Measurements from ENCODE around the gene PDIK1L.
"Not testable (repeated sequence)": the region's sequence is repeated elsewhere in the genome, so short reads cannot be mapped to it uniquely, and the experiment has no call there.

PDIK1L gene

GRCh38 chr1:26092422-26092821 is 19.2 kb upstream of the PDIK1L start:
- DNase-seq = no peak

DNA sequence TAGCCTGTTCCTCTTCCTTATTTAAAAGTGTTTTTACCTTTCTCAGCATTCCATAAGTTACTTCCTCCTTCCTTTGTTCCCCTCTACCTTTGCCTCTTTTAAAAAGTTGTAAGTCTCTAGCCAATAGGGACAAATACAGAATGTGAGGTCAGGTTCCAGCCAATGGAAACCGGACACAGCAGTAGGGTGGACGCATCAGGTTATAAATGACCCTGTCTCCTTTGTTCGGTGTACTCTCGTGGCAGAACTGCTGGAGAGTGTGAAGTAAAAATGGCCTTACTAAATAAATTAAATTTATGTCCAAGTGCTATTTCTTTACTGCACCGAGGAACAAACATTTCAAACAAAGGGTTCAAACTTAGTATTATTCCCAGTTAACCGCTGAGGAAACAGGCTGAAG is 18.1 kb upstream of the PDIK1L start:
- DNase-seq = not testable (repeated sequence)

GRCh38 chr1:26094076-26094669 is 17.5 kb upstream of the PDIK1L start:
- no peak for DNase-seq

- no peak for DNase-seq
Observed at GRCh38 chr1:26094677-26095383, 16.8 kb upstream of the PDIK1L start.

- DNase-seq = no peak
Observed at GRCh38 chr1:26096471-26096870, 15.2 kb upstream of the PDIK1L start.

GRCh38 chr1:26097696-26098095 is 13.9 kb upstream of the PDIK1L start:
- no peak for DNase-seq

DNA sequence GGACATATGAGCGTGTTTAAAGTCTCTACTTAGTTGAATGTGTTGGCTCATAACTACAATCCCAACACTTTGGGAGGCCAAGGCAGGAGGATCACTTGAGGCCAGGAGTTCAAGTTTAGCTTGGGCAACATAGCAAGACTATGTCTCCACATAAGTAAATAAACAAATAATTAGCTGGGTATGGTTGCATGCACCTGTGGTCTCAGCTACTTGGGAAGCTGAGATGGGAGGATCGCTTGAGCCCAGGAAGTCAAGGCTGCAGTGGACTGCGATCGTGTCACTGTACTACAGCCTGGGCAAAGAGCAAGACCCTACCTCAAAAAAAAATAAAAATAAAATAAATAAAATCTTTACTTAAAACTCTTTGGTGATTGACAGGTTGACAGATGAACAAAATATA is 13.0 kb upstream of the PDIK1L start:
- no peak for DNase-seq

GRCh38 chr1:26099780-26100179 is 11.8 kb upstream of the PDIK1L start:
- DNase-seq = no peak

GRCh38 chr1:26100204-26100603 is 11.4 kb upstream of the PDIK1L start:
- DNase-seq = not testable (repeated sequence)

- DNase-seq = no peak
Observed at GRCh38 chr1:26102119-26102518, 9.5 kb upstream of the PDIK1L start.

DNA sequence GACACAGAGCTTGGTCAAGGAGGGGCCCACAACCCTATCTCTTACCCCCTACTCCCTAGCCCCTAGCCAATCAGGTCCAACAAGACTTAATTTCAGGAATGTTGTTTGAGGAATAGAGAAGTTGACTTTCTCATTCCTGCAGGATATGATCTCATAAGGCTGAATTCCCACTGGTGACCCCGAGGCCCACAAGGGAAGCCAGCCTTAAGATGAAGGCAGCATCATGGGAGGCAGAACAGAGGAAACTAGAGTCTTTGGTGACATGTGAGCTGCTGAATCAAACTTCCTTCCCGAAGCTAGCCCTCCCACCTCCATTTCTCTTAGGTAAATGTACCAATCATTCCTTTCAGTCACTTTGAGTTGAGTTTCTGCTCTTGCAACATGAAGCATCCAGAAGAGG is 9.1 kb upstream of the PDIK1L start:
- no peak for DNase-seq

DNA sequence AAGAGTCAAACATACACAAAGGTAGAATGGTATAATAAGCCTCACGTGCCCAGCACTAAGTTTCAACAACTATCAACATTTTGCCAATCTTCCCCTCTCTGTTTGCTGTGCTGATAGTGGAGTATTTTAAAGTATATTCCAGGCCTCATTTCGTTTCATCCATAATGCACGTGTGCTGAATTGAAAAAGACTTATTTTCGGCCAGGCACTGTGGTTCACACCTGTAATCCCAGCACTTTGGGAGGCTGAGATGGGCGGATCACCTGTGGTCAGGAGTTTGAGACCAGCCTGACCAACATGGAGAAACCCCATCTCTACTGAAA is 6.4 kb upstream of the PDIK1L start:
- not testable (repeated sequence) for DNase-seq

GRCh38 chr1:26109229-26110164 is 2.1 kb upstream of the PDIK1L start:
- DNase-seq = no peak

GRCh38 chr1:26110731-26111529 is 694 bp upstream of the PDIK1L start:
- peak; percentile 82 for DNase-seq

DNA sequence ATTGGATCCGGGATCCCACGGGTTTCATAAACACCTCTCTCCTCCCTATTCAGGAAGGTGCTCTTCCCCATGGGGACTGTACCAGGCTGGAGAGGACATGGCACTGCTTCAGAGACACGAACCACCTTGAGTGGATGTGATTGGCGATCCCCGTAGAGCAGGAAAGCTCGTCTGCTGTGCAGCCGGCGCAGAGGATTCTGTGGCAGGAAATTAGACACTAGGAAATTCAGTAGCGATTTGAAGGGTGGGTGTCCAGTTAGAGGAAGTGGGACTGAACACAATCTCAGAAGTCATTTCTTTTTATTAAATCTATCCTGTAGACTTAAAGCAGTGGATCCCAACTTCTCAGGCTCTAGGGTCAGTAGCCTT is 767 bp downstream of the PDIK1L start:
- DNase-seq = peak; percentile 18

GRCh38 chr1:26114165-26114927 is 2.7 kb downstream of the PDIK1L start:
- DNase-seq = no peak

DNA sequence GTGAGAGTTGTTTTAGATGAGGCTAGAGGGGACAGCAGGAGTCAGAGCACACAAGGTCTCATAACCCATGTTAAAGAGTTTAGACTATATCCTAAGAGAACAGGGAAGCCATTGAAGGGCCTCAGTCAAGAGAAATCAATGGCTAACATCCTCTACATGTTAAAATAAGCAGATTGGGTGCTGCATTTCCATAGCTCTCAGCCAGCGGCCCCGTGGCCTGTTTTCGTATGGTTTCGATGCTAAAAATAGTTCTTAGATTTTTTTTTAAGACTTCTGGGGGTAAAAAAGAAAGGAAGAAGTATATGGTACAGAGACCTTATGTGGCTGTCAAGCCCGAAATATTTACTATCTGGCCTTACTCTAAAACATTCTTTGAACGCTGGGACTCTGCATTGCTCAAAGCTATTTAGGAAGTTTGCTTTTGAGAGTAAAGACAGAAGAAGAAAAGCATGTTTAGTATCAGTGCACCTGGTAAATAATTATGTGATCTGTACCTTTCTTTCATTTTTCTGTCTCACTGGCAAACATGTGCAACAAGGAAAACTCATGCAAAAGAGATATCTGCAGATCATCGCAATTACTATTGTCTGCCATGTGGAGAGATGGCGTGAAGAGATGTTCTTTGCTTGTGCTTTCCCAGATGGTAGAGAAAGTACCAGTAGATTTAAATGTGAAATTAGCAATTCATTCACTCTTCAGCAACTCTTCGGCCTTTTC is 8.4 kb downstream of the PDIK1L start:
- no peak for DNase-seq

DNA sequence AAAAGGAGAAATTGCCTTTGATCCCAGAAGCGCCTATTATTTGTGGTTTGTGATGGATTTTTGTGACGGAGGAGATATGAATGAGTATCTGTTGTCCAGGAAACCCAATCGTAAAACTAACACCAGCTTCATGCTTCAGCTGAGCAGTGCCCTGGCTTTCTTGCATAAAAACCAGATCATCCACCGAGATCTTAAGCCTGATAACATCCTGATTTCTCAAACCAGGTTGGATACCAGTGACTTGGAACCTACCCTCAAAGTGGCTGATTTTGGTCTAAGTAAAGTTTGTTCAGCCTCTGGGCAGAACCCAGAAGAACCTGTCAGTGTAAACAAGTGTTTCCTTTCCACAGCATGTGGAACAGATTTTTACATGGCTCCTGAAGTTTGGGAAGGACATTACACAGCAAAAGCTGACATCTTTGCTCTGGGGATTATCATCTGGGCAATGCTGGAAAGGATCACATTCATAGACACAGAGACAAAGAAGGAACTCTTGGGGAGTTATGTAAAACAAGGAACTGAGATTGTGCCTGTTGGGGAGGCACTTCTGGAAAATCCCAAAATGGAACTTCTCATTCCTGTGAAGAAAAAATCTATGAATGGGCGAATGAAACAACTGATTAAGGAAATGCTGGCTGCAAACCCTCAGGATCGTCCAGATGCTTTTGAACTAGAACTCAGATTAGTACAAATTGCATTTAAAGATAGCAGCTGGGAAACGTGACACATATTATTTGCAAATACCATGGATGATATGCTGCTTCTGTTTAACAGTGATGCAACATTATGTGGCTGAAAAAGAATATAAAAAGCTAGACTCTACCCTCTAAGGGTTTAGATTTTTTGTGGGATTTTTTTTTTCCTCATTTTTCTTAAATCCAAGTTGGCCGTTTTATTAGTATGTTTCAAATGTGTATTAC is 10.5 kb downstream of the PDIK1L start:
- no peak for DNase-seq

GRCh38 chr1:26122988-26123973 is 11.7 kb downstream of the PDIK1L start:
- peak; percentile 20 for DNase-seq
